Neural crest cell (in vitro differentiated cells): Measurements from ENCODE around the gene SRMS. TPM values are rescaled to one million over a fixed set of nuclear protein-coding genes. Genes with fewer than 3 reads are reported as not detected.

Source experiments
- DNase-seq: peaks from one replicate; pipeline ENCODE4 v3.0.0; 2021; ENCODE audit warnings: low read depth, mixed read lengths, low spot score
- H3K27ac Mint-ChIP-seq: one replicate; pipeline ENCODE4 v1.8.0; 2021; ENCODE audit warnings: mild to moderate bottlenecking, mixed read lengths; ENCODE audit not compliant: unreplicated experiment
- H3K27me3 Mint-ChIP-seq: 2 replicates; pipeline ENCODE4 v1.8.0; 2021; ENCODE audit warnings: low read depth, mild to moderate bottlenecking, mixed read lengths
- H3K36me3 Mint-ChIP-seq: 2 replicates; pipeline ENCODE4 v1.8.0; 2021; ENCODE audit warnings: low read depth, mild to moderate bottlenecking, mixed read lengths
- H3K4me1 Mint-ChIP-seq: 2 replicates; pipeline ENCODE4 v1.8.0; 2021; ENCODE audit warnings: mixed read lengths
- H3K4me3 Mint-ChIP-seq: one replicate; pipeline ENCODE4 v1.8.0; 2021; ENCODE audit warnings: mild to moderate bottlenecking, mixed read lengths
- H3K9me3 Mint-ChIP-seq: 2 replicates; pipeline ENCODE4 v1.8.0; 2021; ENCODE audit warnings: mixed read lengths
- CTCF ChIP-seq: fragments of 200-600 bp; sonication (generic); conservative IDR thresholded peaks from 2 replicates; pipeline ENCODE4 v1.5.0; 2021; ENCODE audit warnings: antibody characterized with exemption, mild to moderate bottlenecking
- total RNA-seq: library from RNA; stranded (reverse); gene quantifications from 2 replicates; pipeline ENCODE4 v1.2.1, GENCODE V29; 2021

SRMS gene
- total RNA-seq, 1 donor from 2014 or later, result not detected

- DNase-seq, result no peak
- H3K36me3 Mint-ChIP-seq, result no peaks in the 10 kb centered on the region
- peaks cover 26% of the 10 kb centered on the region for H3K4me1 Mint-ChIP-seq
- TF ChIP-seq CTCF, result no peak
- no peak overlapping the region for H3K27ac Mint-ChIP-seq
- H3K27me3 Mint-ChIP-seq, result peaks cover 9% of the 10 kb centered on the region
- peak overlapping the region; percentile 69 for H3K4me3 Mint-ChIP-seq
- no peaks in the 10 kb centered on the region for H3K9me3 Mint-ChIP-seq
These were observed 18.2 kb downstream of the SRMS start for GRCh38 chr20:63529180-63529860.

- H3K4me1 Mint-ChIP-seq, result peaks cover 29% of the 10 kb centered on the region
- DNase-seq, result no peak
- peaks cover 9% of the 10 kb centered on the region for H3K27me3 Mint-ChIP-seq
- H3K9me3 Mint-ChIP-seq, result no peaks in the 10 kb centered on the region
- no peak overlapping the region for H3K27ac Mint-ChIP-seq
- peak overlapping the region; percentile 14 for H3K4me3 Mint-ChIP-seq
- peaks cover 5% of the 10 kb centered on the region for H3K36me3 Mint-ChIP-seq
- TF ChIP-seq CTCF, result no peak
These were observed 20.4 kb downstream of the SRMS start for GRCh38 chr20:63527184-63527583.

- no peak for TF ChIP-seq CTCF
- no peak for DNase-seq
- Mint-ChIP-seq H3K4me3 (no peak overlapping the region), H3K27me3 (peaks cover 4% of the 10 kb centered on the region), H3K36me3 (peaks cover 5% of the 10 kb centered on the region), H3K4me1 (peaks cover 24% of the 10 kb centered on the region), H3K27ac (no peak overlapping the region), H3K9me3 (no peaks in the 10 kb centered on the region)
These were observed 21.6 kb downstream of the SRMS start for GRCh38 chr20:63525971-63526370.

GRCh38 chr20:63525185-63525584, 22.4 kb downstream of the SRMS start:
- H3K4me3 Mint-ChIP-seq, result peak overlapping the region; percentile 82
- no peak for DNase-seq
- H3K27ac Mint-ChIP-seq, result no peak overlapping the region
- H3K36me3 Mint-ChIP-seq, result peaks cover 5% of the 10 kb centered on the region
- H3K9me3 Mint-ChIP-seq, result no peaks in the 10 kb centered on the region
- H3K4me1 Mint-ChIP-seq, result peaks cover 24% of the 10 kb centered on the region
- no peak for TF ChIP-seq CTCF
- peaks cover 4% of the 10 kb centered on the region for H3K27me3 Mint-ChIP-seq

- H3K27me3 Mint-ChIP-seq, result peaks cover 10% of the 10 kb centered on the region
- peaks cover 5% of the 10 kb centered on the region for H3K36me3 Mint-ChIP-seq
- H3K9me3 Mint-ChIP-seq, result no peaks in the 10 kb centered on the region
- no peak for TF ChIP-seq CTCF
- H3K4me3 Mint-ChIP-seq, result peak overlapping the region; percentile 79
- DNase-seq, result no peak
- H3K4me1 Mint-ChIP-seq, result peaks cover 23% of the 10 kb centered on the region
- H3K27ac Mint-ChIP-seq, result no peak overlapping the region
These were observed 24.5 kb downstream of the SRMS start for GRCh38 chr20:63522981-63523611.
